Naive thymus-derived CD4-positive, alpha-beta T cell (primary cell): Measurements from ENCODE around the gene POM121C. TPM values are rescaled to one million over a fixed set of nuclear protein-coding genes. Genes with fewer than 3 reads are reported as not detected.
"Not testable (repeated sequence)": the region's sequence is repeated elsewhere in the genome, so short reads cannot be mapped to it uniquely, and the experiment has no call there.

ENCODE experiments used
- ATAC-seq: fragments of 150-1000 bp; cut with Tn5 transposase; 2 replicates; pipeline ENCODE4 v1.10.0; 2021; ENCODE audit warnings: mild to moderate bottlenecking, moderate library complexity
- CTCF ChIA-PET: fragments of 350-600 bp; sonication (Branson Sonifier 250); formaldehyde crosslinking; loops from one replicate; lab custom pipeline; 2021; ENCODE audit warnings: antibody characterized with exemption; lab: Charles Lee
- POLR2A ChIA-PET: fragments of 350-600 bp; sonication (Branson Sonifier 250); formaldehyde crosslinking; loops from one replicate; lab custom pipeline; 2021; ENCODE audit warnings: antibody characterized with exemption, inconsistent platforms; lab: Charles Lee
- DNase-seq, 9 donors: peaks; one replicate each; pipeline versions ENCODE4 v3.0.0 to v3.0.0-alpha.2; 2020 to 2022; ENCODE audit warnings: mixed read lengths in 1 of 9
- H3K27ac ChIP-seq: one replicate; pipeline ENCODE4 v1.7.0; 2013; ENCODE audit warnings: mild to moderate bottlenecking, low read depth, low read length, moderate library complexity
- H3K27me3 ChIP-seq, 2 donors: one replicate each; pipeline ENCODE4 v1.7.0; 2013; ENCODE audit warnings: low read length in 2 of 2, mild to moderate bottlenecking in 2 of 2, moderate library complexity in 2 of 2; ENCODE audit not compliant: control insufficient read depth in 2 of 2, insufficient read depth in 2 of 2
- H3K36me3 ChIP-seq, 3 experiments: 1 replicate in 2 of 3; 2 replicates in 1 of 3; pipeline ENCODE4 v1.7.0; 2013; ENCODE audit warnings: low read length in 3 of 3, mild to moderate bottlenecking in 3 of 3, moderate library complexity in 1 of 3; ENCODE audit not compliant: insufficient read depth in 3 of 3, control insufficient read depth in 2 of 3
- H3K4me1 ChIP-seq, 2 donors: one replicate each; pipeline ENCODE4 v1.7.0; 2013; ENCODE audit warnings: low read length in 2 of 2, mild to moderate bottlenecking in 2 of 2, moderate library complexity in 1 of 2; ENCODE audit not compliant: control insufficient read depth in 2 of 2, insufficient read depth in 2 of 2
- H3K4me3 ChIP-seq: 2 replicates; pipeline ENCODE4 v1.7.0; 2013; ENCODE audit warnings: mild to moderate bottlenecking, low read length
- H3K9me3 ChIP-seq, 3 experiments: 1 replicate in 2 of 3; 2 replicates in 1 of 3; pipeline ENCODE4 v1.7.0; 2013; ENCODE audit warnings: low read length in 3 of 3; ENCODE audit not compliant: control insufficient read depth in 2 of 3
- H3K27ac Mint-ChIP-seq, 9 donors: one replicate each; pipeline ENCODE4 v1.8.0; 2020 to 2022; ENCODE audit warnings: mixed read lengths in 9 of 9, mild to moderate bottlenecking in 8 of 9, moderate library complexity in 5 of 9, inconsistent platforms in 2 of 9
- H3K27me3 Mint-ChIP-seq, 5 donors: one replicate each; pipeline ENCODE4 v1.8.0; 2021 to 2022; ENCODE audit warnings: mixed read lengths in 5 of 5, mild to moderate bottlenecking in 1 of 5
- H3K36me3 Mint-ChIP-seq, 5 donors: one replicate each; pipeline ENCODE4 v1.8.0; 2020 to 2022; ENCODE audit warnings: mixed read lengths in 5 of 5, mild to moderate bottlenecking in 3 of 5, inconsistent platforms in 1 of 5
- H3K4me1 Mint-ChIP-seq, 7 donors: one replicate each; pipeline ENCODE4 v1.8.0; 2020 to 2022; ENCODE audit warnings: mixed read lengths in 7 of 7, mild to moderate bottlenecking in 3 of 7, inconsistent platforms in 1 of 7
- H3K4me3 Mint-ChIP-seq, 10 donors: one replicate each; pipeline ENCODE4 v1.8.0; 2020 to 2022; ENCODE audit warnings: mild to moderate bottlenecking in 10 of 10, mixed read lengths in 10 of 10, moderate library complexity in 6 of 10, inconsistent platforms in 2 of 10
- H3K9me3 Mint-ChIP-seq, 11 donors: one replicate each; pipeline ENCODE4 v1.8.0; 2020 to 2022; ENCODE audit warnings: mixed read lengths in 11 of 11, mild to moderate bottlenecking in 4 of 11, inconsistent platforms in 1 of 11, moderate library complexity in 1 of 11
- intact Hi-C, 2 donors: fragments of 100-400 bp; cut with micrococcal nuclease; formaldehyde crosslinking; loops; one replicate each; pipeline ENCODE4 v1.15.1; 2023
- polyA plus RNA-seq, 2 donors: library from polyadenylated mRNA; unstranded; fragments of 300-500 nt; fragmentation: Illumina TruSeq; gene quantifications; one replicate each; pipeline ENCODE4 v1.2.3, GENCODE V29; 2021
- total RNA-seq, 6 experiments: library from RNA in 5 of 6; stranded (reverse) in 5 of 6; gene quantifications; 1 replicate in 5 of 6; 2 replicates in 1 of 6; pipeline ENCODE4 v1.2.3 and lab custom pipeline; 2021 to 2026

POM121C gene
- total and polyA plus RNA-seq, 7 experiments from 2014 or later, result 15.6 to 106 (median 93.8) TPM

DNA sequence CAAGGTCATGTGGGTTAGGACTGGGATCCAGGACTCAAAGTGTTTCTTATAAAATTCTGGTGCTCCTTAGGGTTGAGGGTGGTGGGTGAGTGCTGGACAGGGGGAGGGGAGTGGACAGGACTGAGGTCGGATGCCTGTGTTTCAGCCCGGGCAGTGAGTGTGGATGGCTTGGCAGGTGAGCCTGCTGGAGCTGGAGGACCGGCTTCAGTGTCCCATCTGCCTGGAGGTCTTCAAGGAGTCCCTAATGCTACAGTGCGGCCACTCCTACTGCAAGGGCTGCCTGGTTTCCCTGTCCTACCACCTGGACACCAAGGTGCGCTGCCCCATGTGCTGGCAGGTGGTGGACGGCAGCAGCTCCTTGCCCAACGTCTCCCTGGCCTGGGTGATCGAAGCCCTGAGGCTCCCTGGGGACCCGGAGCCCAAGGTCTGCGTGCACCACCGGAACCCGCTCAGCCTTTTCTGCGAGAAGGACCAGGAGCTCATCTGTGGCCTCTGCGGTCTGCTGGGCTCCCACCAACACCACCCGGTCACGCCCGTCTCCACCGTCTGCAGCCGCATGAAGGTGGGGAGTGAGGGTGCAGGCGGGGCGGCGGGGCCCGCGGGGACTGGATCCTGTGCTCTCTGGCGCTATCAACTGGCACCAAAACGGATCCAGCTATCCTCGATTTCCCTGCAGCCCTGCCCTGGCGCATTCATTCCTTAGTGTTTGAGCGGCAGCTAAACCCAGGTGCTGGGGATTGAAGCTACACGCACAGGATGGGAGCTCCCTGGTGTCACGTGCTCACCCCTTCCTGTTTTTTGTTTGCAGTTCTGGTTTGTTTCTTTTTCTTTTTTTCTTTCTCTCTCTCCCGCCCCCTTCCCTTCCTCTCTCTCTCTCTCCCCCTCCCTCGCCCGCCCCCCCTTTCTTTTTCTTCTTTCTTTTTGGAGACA, 87.1 kb downstream of the POM121C start:
- CTCF ChIA-PET, H3K27me3 Mint-ChIP-seq, H3K9me3 Mint-ChIP-seq, H3K27ac ChIP-seq, H3K4me3 ChIP-seq, H3K27ac Mint-ChIP-seq, H3K4me3 Mint-ChIP-seq, H3K27me3 ChIP-seq, H3K9me3 ChIP-seq, H3K36me3 Mint-ChIP-seq, H3K36me3 ChIP-seq, intact Hi-C loops, DNase-seq, H3K4me1 Mint-ChIP-seq, H3K4me1 ChIP-seq, POLR2A ChIA-PET: not testable (repeated sequence)
- peak; percentile 83 for ATAC-seq

- H3K27ac Mint-ChIP-seq, H3K9me3 ChIP-seq, H3K36me3 Mint-ChIP-seq, H3K4me3 Mint-ChIP-seq, H3K27me3 Mint-ChIP-seq, H3K4me1 ChIP-seq, POLR2A ChIA-PET, H3K27ac ChIP-seq, H3K9me3 Mint-ChIP-seq, intact Hi-C loops, H3K36me3 ChIP-seq, H3K4me3 ChIP-seq, ATAC-seq, H3K4me1 Mint-ChIP-seq, H3K27me3 ChIP-seq, CTCF ChIA-PET, DNase-seq: not testable (repeated sequence)
Observed at GRCh38 chr7:75397865-75398264, 88.2 kb downstream of the POM121C start.

GRCh38 chr7:75395329-75395728, 90.8 kb downstream of the POM121C start, which contains the start of gene TRIM73:
TSS of gene TRIM73 (plus strand) at chr7:75395629. CDS start at chr7:75398934, 3,305 bp downstream.
- not testable (repeated sequence) for ATAC-seq

DNA sequence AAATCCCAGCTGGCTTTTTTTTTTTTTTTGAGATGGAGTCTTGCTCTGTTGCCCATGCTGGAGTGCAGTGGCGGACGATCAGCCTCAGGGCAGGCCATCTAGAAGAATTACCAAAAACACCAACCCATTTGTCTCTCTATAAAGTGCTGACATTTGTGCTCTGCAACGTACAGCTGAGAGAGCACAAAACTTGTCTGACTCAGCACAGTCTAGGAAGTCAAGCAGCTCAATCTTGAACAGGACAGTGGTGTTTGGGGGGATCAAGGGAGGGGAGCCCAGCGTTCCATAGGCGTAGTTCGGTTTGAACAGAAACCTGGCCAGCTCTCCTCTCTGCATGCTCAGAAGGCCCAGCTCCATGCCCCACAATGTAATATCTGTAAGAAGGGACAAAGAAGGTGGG, 92.9 kb downstream of the POM121C start:
- ATAC-seq, H3K4me1 Mint-ChIP-seq, intact Hi-C loops, DNase-seq, H3K9me3 ChIP-seq, H3K27ac ChIP-seq, H3K36me3 ChIP-seq, H3K27me3 Mint-ChIP-seq, H3K4me3 Mint-ChIP-seq, CTCF ChIA-PET, H3K27ac Mint-ChIP-seq, H3K4me1 ChIP-seq, H3K27me3 ChIP-seq, H3K36me3 Mint-ChIP-seq, H3K4me3 ChIP-seq, H3K9me3 Mint-ChIP-seq, POLR2A ChIA-PET: not testable (repeated sequence)

More at GRCh38 chr7:75395329-75395728, 90.8 kb downstream of the POM121C start, which contains the start of gene TRIM73:
- H3K27me3 ChIP-seq, H3K27ac Mint-ChIP-seq, H3K4me3 Mint-ChIP-seq, DNase-seq, H3K9me3 Mint-ChIP-seq, H3K36me3 Mint-ChIP-seq, H3K9me3 ChIP-seq, CTCF ChIA-PET, intact Hi-C loops, H3K4me1 Mint-ChIP-seq, H3K27me3 Mint-ChIP-seq, H3K4me1 ChIP-seq, POLR2A ChIA-PET, H3K36me3 ChIP-seq, H3K4me3 ChIP-seq, H3K27ac ChIP-seq: not testable (repeated sequence)

DNA sequence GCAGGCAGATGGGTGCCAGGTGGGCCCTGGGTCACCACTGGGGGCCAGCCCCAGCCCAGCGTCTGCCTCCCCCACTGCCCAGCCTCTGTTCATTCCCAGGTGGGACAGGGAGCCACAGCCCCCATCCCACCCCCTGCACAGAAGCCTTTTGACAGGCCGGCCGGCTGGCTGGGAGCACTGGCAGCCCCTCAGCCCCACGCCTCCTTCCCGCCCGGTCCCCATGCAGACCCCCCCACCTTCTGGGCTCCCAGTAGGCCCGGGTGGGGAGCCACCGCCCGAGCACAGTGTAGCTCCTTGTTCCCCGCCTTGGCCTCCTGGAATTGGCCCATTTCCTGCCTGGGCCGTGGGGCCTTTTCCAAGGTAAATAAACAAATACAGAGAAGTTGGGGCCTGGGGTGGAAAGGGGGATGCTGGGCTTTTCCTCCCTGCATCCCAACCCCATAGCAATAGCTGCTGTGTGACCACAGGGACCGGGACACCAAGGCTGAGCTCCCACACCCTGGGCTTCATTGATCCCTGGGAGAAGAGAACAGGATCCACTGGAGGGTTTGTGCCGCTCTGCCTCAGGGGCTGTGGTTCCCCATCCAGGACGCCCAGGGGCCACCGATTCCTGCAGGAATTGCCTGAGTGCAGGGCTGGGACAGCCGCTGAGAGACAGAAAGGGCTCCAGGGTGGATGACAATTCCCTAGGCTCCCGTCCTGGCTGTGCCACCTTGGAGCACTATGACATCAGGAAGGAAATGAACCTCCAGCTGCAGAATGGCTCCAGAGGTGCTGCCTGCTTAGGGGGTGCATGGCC, 111.4 kb downstream of the POM121C start:
- H3K9me3 ChIP-seq, H3K4me1 ChIP-seq, H3K9me3 Mint-ChIP-seq, H3K4me3 ChIP-seq, H3K36me3 Mint-ChIP-seq, DNase-seq, POLR2A ChIA-PET, H3K27me3 ChIP-seq, CTCF ChIA-PET, H3K27ac ChIP-seq, ATAC-seq, H3K27ac Mint-ChIP-seq, intact Hi-C loops, H3K4me3 Mint-ChIP-seq, H3K36me3 ChIP-seq, H3K4me1 Mint-ChIP-seq, H3K27me3 Mint-ChIP-seq: not testable (repeated sequence)

DNA sequence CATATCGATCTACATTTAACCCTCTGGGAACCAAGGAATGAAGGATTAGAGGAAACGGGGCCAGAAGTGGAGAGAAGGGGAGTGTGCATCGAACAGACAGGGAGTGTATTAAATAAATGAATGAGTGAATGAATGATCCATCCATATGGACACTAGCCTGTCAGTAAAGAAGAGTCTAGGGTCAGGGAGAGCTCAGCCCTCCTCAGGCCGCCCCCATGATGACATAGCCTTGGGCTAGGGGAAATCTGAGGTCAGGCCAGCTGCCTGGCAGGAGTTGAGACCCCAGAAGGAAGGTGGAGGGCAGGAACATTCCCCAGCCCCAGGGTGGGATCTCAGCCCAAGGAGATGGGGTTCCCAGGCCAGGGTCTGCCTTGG, 112.0 kb downstream of the POM121C start:
- H3K36me3 ChIP-seq, H3K27me3 Mint-ChIP-seq, H3K4me3 ChIP-seq, POLR2A ChIA-PET, H3K4me1 ChIP-seq, H3K4me3 Mint-ChIP-seq, H3K9me3 ChIP-seq, H3K27ac Mint-ChIP-seq, DNase-seq, H3K27ac ChIP-seq, intact Hi-C loops, H3K27me3 ChIP-seq, H3K4me1 Mint-ChIP-seq, CTCF ChIA-PET, H3K9me3 Mint-ChIP-seq, H3K36me3 Mint-ChIP-seq, ATAC-seq: not testable (repeated sequence)
